CD14-positive monocyte (primary cell): ENCODE measurements around the gene MINPP1. TPM values are rescaled to one million over a fixed set of nuclear protein-coding genes. Genes with fewer than 3 reads are reported as not detected.
"Not testable (repeated sequence)": the region's sequence is repeated elsewhere in the genome, so short reads cannot be mapped to it uniquely, and the experiment has no call there.

ENCODE experiments used
- DNase-seq, 3 donors: peaks; one replicate each; pipeline ENCODE4 v3.0.0-alpha.2; 2011 to 2022
- H2AFZ ChIP-seq: 2 replicates; pipeline ENCODE4 v1.6.0; 2012; ENCODE audit warnings: mild to moderate bottlenecking, low read depth, low read length, inconsistent platforms; ENCODE audit not compliant: insufficient read depth, poor library complexity, severe bottlenecking
- H3K27ac ChIP-seq, 2 donors: 1 replicate in 1 of 2; 2 replicates in 1 of 2; pipeline ENCODE4 v1.5.1; 2012 to 2013; ENCODE audit warnings: low read length in 2 of 2, control low read depth in 1 of 2, inconsistent platforms in 1 of 2, low read depth in 1 of 2, mild to moderate bottlenecking in 1 of 2
- H3K27me3 ChIP-seq, 2 donors: one replicate each; pipeline versions ENCODE4 v1.6.0 to v1.6.1; 2011 to 2013; ENCODE audit warnings: low read length in 2 of 2; ENCODE audit not compliant: control insufficient read depth in 2 of 2, insufficient read depth in 2 of 2
- H3K36me3 ChIP-seq, 2 donors: replicated peaks in 1 of 2; 1 replicate in 1 of 2; 2 replicates in 1 of 2; pipeline versions ENCODE4 v1.5.1 to v1.6.1; 2012 to 2013; ENCODE audit warnings: low read length in 2 of 2, control low read depth in 1 of 2, inconsistent platforms in 1 of 2, mild to moderate bottlenecking in 1 of 2; ENCODE audit not compliant: insufficient read depth in 2 of 2, control insufficient read depth in 1 of 2
- H3K4me1 ChIP-seq, 2 donors: 1 replicate in 1 of 2; 2 replicates in 1 of 2; pipeline versions ENCODE4 v1.5.1 to v1.6.1; 2012 to 2013; ENCODE audit warnings: low read length in 2 of 2, control low read depth in 1 of 2, inconsistent platforms in 1 of 2, mild to moderate bottlenecking in 1 of 2, moderate library complexity in 1 of 2; ENCODE audit not compliant: insufficient read depth in 2 of 2, control insufficient read depth in 1 of 2
- H3K4me2 ChIP-seq: replicated peaks from 2 replicates; pipeline ENCODE3; 2012; ENCODE audit warnings: low read length, moderate library complexity, mild to moderate bottlenecking; ENCODE audit not compliant: poor library complexity, severe bottlenecking; ENCODE audit errors: extremely low read depth
- H3K4me3 ChIP-seq, 3 experiments: fragments of 200-600 bp in 1 of 3; sonication (generic) in 1 of 3; replicated peaks in 1 of 3; 1 replicate in 2 of 3; 2 replicates in 1 of 3; pipeline ENCODE4 v1.5.1; 2011 to 2013; ENCODE audit warnings: low read length in 3 of 3, mild to moderate bottlenecking in 3 of 3, control low read depth in 2 of 3, low read depth in 2 of 3, inconsistent platforms in 1 of 3, moderate library complexity in 1 of 3
- H3K79me2 ChIP-seq: 2 replicates; pipeline ENCODE4 v1.6.0; 2012; ENCODE audit warnings: mild to moderate bottlenecking, control low read depth, inconsistent platforms, low read length, moderate library complexity; ENCODE audit not compliant: insufficient read depth
- H3K9ac ChIP-seq: 2 replicates; pipeline ENCODE4 v1.6.0; 2017; ENCODE audit warnings: low read length, mild to moderate bottlenecking; ENCODE audit not compliant: insufficient read depth, poor library complexity, severe bottlenecking
- H3K9me3 ChIP-seq, 2 donors: replicated peaks in 1 of 2; 1 replicate in 1 of 2; 2 replicates in 1 of 2; pipeline versions ENCODE4 v1.5.1 to v1.6.1; 2012 to 2013; ENCODE audit warnings: low read length in 2 of 2, control low read depth in 1 of 2; ENCODE audit not compliant: control insufficient read depth in 1 of 2, insufficient read depth in 1 of 2
- H4K20me1 ChIP-seq: 2 replicates; pipeline ENCODE4 v1.6.0; 2012; ENCODE audit warnings: mild to moderate bottlenecking, low read length, control low read depth, moderate library complexity; ENCODE audit not compliant: insufficient read depth
- H3K27ac Mint-ChIP-seq, 7 donors: one replicate each; pipeline ENCODE4 v1.8.0; 2020; ENCODE audit warnings: mild to moderate bottlenecking in 7 of 7, mixed read lengths in 7 of 7, moderate library complexity in 6 of 7, inconsistent platforms in 2 of 7
- H3K27me3 Mint-ChIP-seq, 3 donors: one replicate each; pipeline ENCODE4 v1.8.0; 2021 to 2022; ENCODE audit warnings: low read depth in 3 of 3, mild to moderate bottlenecking in 3 of 3, mixed read lengths in 3 of 3, moderate library complexity in 3 of 3, inconsistent platforms in 1 of 3
- H3K36me3 Mint-ChIP-seq, 2 donors: one replicate each; pipeline ENCODE4 v1.8.0; 2020; ENCODE audit warnings: mixed read lengths in 2 of 2, inconsistent platforms in 1 of 2, mild to moderate bottlenecking in 1 of 2
- H3K4me1 Mint-ChIP-seq: one replicate; pipeline ENCODE4 v1.8.0; 2020; ENCODE audit warnings: mild to moderate bottlenecking, mixed read lengths
- H3K4me3 Mint-ChIP-seq, 2 donors: one replicate each; pipeline ENCODE4 v1.8.0; 2020; ENCODE audit warnings: mild to moderate bottlenecking in 2 of 2, mixed read lengths in 2 of 2, moderate library complexity in 1 of 2
- H3K9me3 Mint-ChIP-seq, 7 donors: one replicate each; pipeline ENCODE4 v1.8.0; 2020 to 2022; ENCODE audit warnings: mixed read lengths in 7 of 7, mild to moderate bottlenecking in 6 of 7, moderate library complexity in 6 of 7, inconsistent platforms in 2 of 7
- CTCF ChIP-seq: fragments of 200-600 bp; IDR thresholded peaks from one replicate; pipeline ENCODE4 v1.8.0; 2022; ENCODE audit warnings: antibody characterized with exemption, mild to moderate bottlenecking
- WGBS: methylation state at CpG from one replicate; pipeline ENCODE4 v1.1.5; 2013; ENCODE audit warnings: missing lambda C conversion rate; ENCODE audit not compliant: insufficient coverage; 5-methylcytosine and 5-hydroxymethylcytosine counted together
- intact Hi-C, 2 donors: fragments of 100-400 bp; cut with micrococcal nuclease; formaldehyde crosslinking; loops; one replicate each; pipeline versions ENCODE4 v1.15.0 to v1.15.1; 2023
- polyA plus RNA-seq, 3 donors: library from polyadenylated mRNA; depleted of rRNA in 1 of 3; unstranded in 2 of 3; stranded (reverse) in 1 of 3; fragments of 300-500 nt in 2 of 3; fragments of >200 nt in 1 of 3; fragmentation: Illumina TruSeq in 2 of 3; gene quantifications; 1 replicate in 2 of 3; 2 replicates in 1 of 3; pipeline ENCODE4 v1.2.3, GENCODE V29; 2012 to 2021

Gene MINPP1
- polyA plus RNA-seq, 3 donors: 1.7 to 9.7 (median 9.0) TPM

- no peaks in the 10 kb centered on the region for H3K36me3 Mint-ChIP-seq
- intact Hi-C loops: no loop called here
- H3K27ac Mint-ChIP-seq: no peak overlapping the region
These were observed 86.3 kb downstream of the MINPP1 start for GRCh38 chr10:87590705-87591588.

GRCh38 chr10:87591589-87591886, 86.8 kb downstream of the MINPP1 start:
- Mint-ChIP-seq H3K4me1 (peaks cover 1% of the 10 kb centered on the region), H3K36me3 (no peaks in the 10 kb centered on the region), H3K27me3 (peaks cover 0 to under 1% (median 0%) of the 10 kb centered on the region in 3 donors), H3K4me3 (no peak overlapping the region), H3K27ac (no peak overlapping the region), H3K9me3 (peaks cover 0 to 2% (median 0%) of the 10 kb centered on the region in 7 donors)
- Histone ChIP-seq H2AFZ (no peak overlapping the region), H3K4me1 (no peaks in the 10 kb centered on the region), H3K4me2 (no peak overlapping the region), H3K27ac (no peak overlapping the region), H3K79me2 (no peaks in the 10 kb centered on the region), H3K36me3 (no peaks in the 10 kb centered on the region), H3K4me3 (no peak overlapping the region), H3K9ac (no peak overlapping the region), H3K9me3 (no peaks in the 10 kb centered on the region), H3K27me3 (no peaks in the 10 kb centered on the region), H4K20me1 (no peaks in the 10 kb centered on the region)
- DNase-seq: no peak
- intact Hi-C loops: no loop called here
- TF ChIP-seq CTCF: no peak

More at GRCh38 chr10:87590705-87591588, 86.3 kb downstream of the MINPP1 start:
- no CpG with 5 or more reads among the region's 2 CpGs for WGBS
- Histone ChIP-seq H3K36me3 (no peaks in the 10 kb centered on the region), H3K4me3 (no peak overlapping the region), H3K9me3 (no peaks in the 10 kb centered on the region), H4K20me1 (no peaks in the 10 kb centered on the region), H2AFZ (no peak overlapping the region), H3K27ac (no peak overlapping the region), H3K27me3 (no peaks in the 10 kb centered on the region), H3K4me1 (no peaks in the 10 kb centered on the region), H3K9ac (no peak overlapping the region), H3K4me2 (no peak overlapping the region), H3K79me2 (no peaks in the 10 kb centered on the region)
- no peak for DNase-seq
- TF ChIP-seq CTCF: no peak
- H3K4me1 Mint-ChIP-seq: no peaks in the 10 kb centered on the region
- H3K4me3 Mint-ChIP-seq: no peak overlapping the region
- peaks cover 0 to 2% (median 0%) of the 10 kb centered on the region in 3 donors for H3K27me3 Mint-ChIP-seq
- H3K9me3 Mint-ChIP-seq: peaks cover 0 to 2% (median 0%) of the 10 kb centered on the region in 7 donors

GRCh38 chr10:87592920-87593319, 88.2 kb downstream of the MINPP1 start:
- DNase-seq, H3K4me3 ChIP-seq, H2AFZ ChIP-seq, H3K4me1 ChIP-seq, H3K27ac Mint-ChIP-seq, H3K27me3 Mint-ChIP-seq, H3K79me2 ChIP-seq, H4K20me1 ChIP-seq, H3K27ac ChIP-seq, H3K4me3 Mint-ChIP-seq, intact Hi-C loops, H3K4me1 Mint-ChIP-seq, H3K36me3 Mint-ChIP-seq, H3K4me2 ChIP-seq, H3K36me3 ChIP-seq, H3K9me3 ChIP-seq, H3K27me3 ChIP-seq, H3K9ac ChIP-seq, H3K9me3 Mint-ChIP-seq: not testable (repeated sequence)
- no CpG with 5 or more reads among the region's 4 CpGs for WGBS
